ENCODE measurements around the gene SOCS7. TPM values are rescaled to one million over a fixed set of nuclear protein-coding genes. Genes with fewer than 3 reads are reported as not detected.
A peak's percentile ranks its signal among the peaks of the same experiment; 100 is the strongest.

SOCS7 gene
- total and polyA plus RNA-seq, 10 of the 15 experiments (the other 5 are each of a cell fraction or from before 2014, with no cell fraction given): 0.68 to 12.8 (median 7.3) TPM

DNA sequence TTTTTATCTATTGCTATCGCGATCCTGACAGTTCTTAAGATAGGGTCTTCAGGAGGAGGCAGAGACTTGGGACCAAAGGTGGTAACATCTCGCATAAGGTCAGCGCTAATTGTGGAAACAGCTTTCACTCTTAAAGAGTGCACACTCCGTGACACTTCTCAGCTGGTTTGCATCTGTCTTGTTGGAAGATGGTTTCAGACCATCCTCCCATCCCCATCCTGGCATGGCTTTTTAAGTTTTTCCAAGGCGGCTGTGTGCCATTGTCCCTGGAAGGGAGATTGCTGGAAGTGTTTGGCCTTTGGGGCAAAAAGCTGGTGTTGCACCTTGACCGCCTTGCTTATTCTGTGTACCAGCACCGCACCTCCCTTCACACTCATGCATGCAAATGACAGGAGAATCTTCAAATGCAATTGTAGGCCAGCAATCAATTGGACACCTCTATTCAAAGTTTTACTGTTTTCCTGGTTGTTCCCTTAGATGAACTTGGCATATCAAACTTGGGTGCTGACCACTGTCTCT, 1.5 kb downstream of the SOCS7 start:
- Histone ChIP-seq H3K4me1 (ENCODE audit: control insufficient read depth, insufficient read depth, low read length) (peaks cover 4% of the 10 kb centered on the region), H3K9me3 (replicated peaks; ENCODE audit: control insufficient read depth, insufficient read depth, low read length) (no peaks in the 10 kb centered on the region), H4K20me1 (ENCODE audit: control insufficient read depth, insufficient read depth) (no peaks in the 10 kb centered on the region), H3K4me3 (peak overlapping the region; percentile 75), H3K36me3 (ENCODE audit: control insufficient read depth in 2 of 2, insufficient read depth in 2 of 2, low read length in 1 of 2) (no peaks in the 10 kb centered on the region), H3K27ac (ENCODE audit: control insufficient read depth, insufficient read depth) (no peak overlapping the region), H3K79me2 (ENCODE audit: control insufficient read depth, insufficient read depth, low read length) (peaks cover 8% of the 10 kb centered on the region), H3K27me3 (replicated peaks in 1 of 2; ENCODE audit: control insufficient read depth in 2 of 2, insufficient read depth in 2 of 2, low read length in 1 of 2) (no peaks in the 10 kb centered on the region), H3K4me2 (ENCODE audit: control insufficient read depth, insufficient read depth) (peak overlapping the region; percentile 99), H2AFZ (ENCODE audit: control insufficient read depth, low read depth, low read length) (peak overlapping the region; percentile 64; the same call in 1 of the 2 replicates), H3K9ac (ENCODE audit: control insufficient read depth, insufficient read depth, low read length) (peak overlapping the region; percentile 61)
- BruUV-seq (replicated peaks): no TSS peak
- ChIA-PET CTCF (interaction anchor here (0.7 to 9.3 kb wide), 5 partner anchors 15 to 512 kb away, joined by 3 to 349 read pairs (median 4); no protein-coding TSS in a partner anchor), POLR2A (interaction anchor here (0.8 to 1.4 kb wide), 3 partner anchors 8 to 51 kb away, joined by 3 read pairs; no protein-coding TSS in a partner anchor), RAD21 (ENCODE audit: unreplicated experiment) (interaction anchor here (1.3 to 8.4 kb wide), 3 partner anchors 20 to 60 kb away, joined by 3 to 172 read pairs (median 6); no protein-coding TSS in a partner anchor), SMC1A (ENCODE audit: uncharacterized antibody, unreplicated experiment) (interaction anchor here (1.1 to 7.9 kb wide), 4 partner anchors 12 to 315 kb away, joined by 3 to 161 read pairs (median 6); no protein-coding TSS in a partner anchor)
- intact Hi-C loops (cut with micrococcal nuclease; ENCODE audit: unreplicated experiment): loop anchor here (10.0 kb wide), 1 partner anchor 322 kb away; the partner anchor contains the start of gene EPOP
- FAIRE-seq: no peak
- ATAC-seq: no peak; the same call in 2 of the 3 replicates
- no peak for DNase-seq (ENCODE audit: low read depth, low spot score)
- in situ Hi-C loops (cut with MboI): no loop called here
- WGBS (ENCODE audit: insufficient coverage, insufficient replicate concordance, low lambda C conversion rate, missing lambda C conversion rate): 30% methylated on average over 8 of the region's 8 CpGs
- TF ChIP-seq SMAD1 (IDR thresholded peaks at IDR 0.05; ENCODE audit: low read depth, partially characterized antibody) (no peak), ZNF687 (IDR thresholded peaks at IDR 0.05) (no peak), TAF1 (IDR thresholded peaks at IDR 0.05; ENCODE audit: borderline replicate concordance, low read depth, low read length) (no peak), ZBTB11 (CRISPR knock-in tag; IDR thresholded peaks at IDR 0.05) (no peak), SUPT20H (IDR thresholded peaks at IDR 0.05; ENCODE audit: borderline replicate concordance, control insufficient read depth, low read depth, low read length) (no peak), GABPA (IDR thresholded peaks at IDR 0.05; ENCODE audit: low read depth) (no peak)
- TF ChIP-seq, protein P1, sequence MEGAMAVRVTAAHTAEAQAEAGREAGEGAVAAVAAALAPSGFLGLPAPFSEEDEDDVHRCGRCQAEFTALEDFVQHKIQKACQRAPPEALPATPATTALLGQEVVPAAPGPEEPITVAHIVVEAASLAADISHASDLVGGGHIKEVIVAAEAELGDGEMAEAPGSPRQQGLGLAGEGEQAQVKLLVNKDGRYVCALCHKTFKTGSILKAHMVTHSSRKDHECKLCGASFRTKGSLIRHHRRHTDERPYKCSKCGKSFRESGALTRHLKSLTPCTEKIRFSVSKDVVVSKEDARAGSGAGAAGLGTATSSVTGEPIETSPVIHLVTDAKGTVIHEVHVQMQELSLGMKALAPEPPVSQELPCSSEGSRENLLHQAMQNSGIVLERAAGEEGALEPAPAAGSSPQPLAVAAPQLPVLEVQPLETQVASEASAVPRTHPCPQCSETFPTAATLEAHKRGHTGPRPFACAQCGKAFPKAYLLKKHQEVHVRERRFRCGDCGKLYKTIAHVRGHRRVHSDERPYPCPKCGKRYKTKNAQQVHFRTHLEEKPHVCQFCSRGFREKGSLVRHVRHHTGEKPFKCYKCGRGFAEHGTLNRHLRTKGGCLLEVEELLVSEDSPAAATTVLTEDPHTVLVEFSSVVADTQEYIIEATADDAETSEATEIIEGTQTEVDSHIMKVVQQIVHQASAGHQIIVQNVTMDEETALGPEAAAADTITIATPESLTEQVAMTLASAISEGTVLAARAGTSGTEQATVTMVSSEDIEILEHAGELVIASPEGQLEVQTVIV (IDR thresholded peaks at IDR 0.05; ENCODE audit: borderline replicate concordance, partially characterized antibody): no peak
- TF ChIP-seq, protein P2, sequence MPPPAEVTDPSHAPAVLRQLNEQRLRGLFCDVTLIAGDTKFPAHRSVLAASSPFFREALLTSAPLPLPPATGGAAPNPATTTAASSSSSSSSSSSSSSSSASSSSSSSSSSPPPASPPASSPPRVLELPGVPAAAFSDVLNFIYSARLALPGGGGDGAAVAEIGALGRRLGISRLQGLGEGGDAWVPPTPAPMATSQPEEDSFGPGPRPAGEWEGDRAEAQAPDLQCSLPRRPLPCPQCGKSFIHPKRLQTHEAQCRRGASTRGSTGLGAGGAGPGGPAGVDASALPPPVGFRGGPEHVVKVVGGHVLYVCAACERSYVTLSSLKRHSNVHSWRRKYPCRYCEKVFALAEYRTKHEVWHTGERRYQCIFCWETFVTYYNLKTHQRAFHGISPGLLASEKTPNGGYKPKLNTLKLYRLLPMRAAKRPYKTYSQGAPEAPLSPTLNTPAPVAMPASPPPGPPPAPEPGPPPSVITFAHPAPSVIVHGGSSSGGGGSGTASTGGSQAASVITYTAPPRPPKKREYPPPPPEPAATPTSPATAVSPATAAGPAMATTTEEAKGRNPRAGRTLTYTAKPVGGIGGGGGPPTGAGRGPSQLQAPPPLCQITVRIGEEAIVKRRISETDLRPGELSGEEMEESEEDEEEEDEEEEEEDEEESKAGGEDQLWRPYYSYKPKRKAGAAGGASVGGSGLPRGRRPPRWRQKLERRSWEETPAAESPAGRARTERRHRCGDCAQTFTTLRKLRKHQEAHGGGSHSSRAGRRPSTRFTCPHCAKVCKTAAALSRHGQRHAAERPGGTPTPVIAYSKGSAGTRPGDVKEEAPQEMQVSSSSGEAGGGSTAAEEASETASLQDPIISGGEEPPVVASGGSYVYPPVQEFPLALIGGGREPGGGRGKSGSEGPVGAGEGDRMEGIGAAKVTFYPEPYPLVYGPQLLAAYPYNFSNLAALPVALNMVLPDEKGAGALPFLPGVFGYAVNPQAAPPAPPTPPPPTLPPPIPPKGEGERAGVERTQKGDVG (CRISPR knock-in tag; IDR thresholded peaks at IDR 0.05): no peak

Measured in GM12878 (cell line).